Subcutaneous adipose tissue (tissue), 4 donors: ENCODE data around the gene NKPD1. TPM values are rescaled to one million over a fixed set of nuclear protein-coding genes. Genes with fewer than 3 reads are reported as not detected.

ENCODE experiments used
- CTCF ChIP-seq: fragments of 450-650 bp; IDR thresholded peaks from one replicate; pipeline ENCODE4 v1.5.1; 2016; ENCODE audit warnings: low read depth, mild to moderate bottlenecking, control low read depth, antibody characterized with exemption, moderate library complexity
- total RNA-seq, 4 donors: library from RNA; depleted of rRNA; stranded (reverse); fragments of >200 nt; gene quantifications; one replicate each; pipeline ENCODE4 v1.1.0, GENCODE V29; 2016

NKPD1 gene, protein sequence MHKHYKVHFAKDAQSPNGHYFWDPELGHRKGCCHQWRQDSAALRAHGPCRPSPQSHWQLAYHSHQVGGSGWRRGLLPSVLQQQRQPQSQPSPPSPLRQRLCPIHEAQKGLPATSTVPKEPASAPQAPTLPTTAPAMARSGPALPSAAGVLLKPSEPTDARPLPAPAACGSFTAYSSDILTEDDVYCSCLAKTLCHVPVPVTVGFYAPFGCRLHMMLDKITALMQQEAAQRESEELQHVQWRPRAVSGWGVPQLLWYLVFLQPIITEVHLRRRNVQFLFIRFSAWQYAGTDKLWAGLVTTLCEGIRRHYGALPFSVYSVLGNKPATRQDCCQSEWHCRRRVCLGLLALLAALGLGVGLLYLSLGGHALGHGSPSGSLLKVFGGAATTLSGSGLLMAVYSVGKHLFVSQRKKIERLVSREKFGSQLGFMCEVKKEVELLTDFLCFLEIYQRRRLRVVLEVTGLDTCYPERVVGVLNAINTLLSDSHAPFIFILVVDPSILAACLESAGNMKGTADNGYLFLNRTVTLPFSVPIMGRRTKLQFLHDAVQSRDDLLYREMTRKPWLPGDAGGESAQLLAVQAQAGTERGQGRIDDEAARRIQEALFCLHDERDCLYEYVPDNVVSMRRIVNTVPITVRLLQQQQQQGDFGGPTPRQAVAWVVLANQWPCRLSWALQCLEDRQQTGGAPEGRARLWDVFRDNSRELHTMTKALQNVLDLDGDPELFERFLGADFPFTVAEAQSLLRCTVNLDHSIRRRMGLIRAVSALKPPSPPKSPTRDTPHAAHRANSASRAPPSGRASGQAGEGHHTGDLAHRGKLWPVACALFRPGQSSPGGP
- under 1 TPM in 1 of 4 donors, not detected in 3; 0.17 TPM for total RNA-seq

DNA sequence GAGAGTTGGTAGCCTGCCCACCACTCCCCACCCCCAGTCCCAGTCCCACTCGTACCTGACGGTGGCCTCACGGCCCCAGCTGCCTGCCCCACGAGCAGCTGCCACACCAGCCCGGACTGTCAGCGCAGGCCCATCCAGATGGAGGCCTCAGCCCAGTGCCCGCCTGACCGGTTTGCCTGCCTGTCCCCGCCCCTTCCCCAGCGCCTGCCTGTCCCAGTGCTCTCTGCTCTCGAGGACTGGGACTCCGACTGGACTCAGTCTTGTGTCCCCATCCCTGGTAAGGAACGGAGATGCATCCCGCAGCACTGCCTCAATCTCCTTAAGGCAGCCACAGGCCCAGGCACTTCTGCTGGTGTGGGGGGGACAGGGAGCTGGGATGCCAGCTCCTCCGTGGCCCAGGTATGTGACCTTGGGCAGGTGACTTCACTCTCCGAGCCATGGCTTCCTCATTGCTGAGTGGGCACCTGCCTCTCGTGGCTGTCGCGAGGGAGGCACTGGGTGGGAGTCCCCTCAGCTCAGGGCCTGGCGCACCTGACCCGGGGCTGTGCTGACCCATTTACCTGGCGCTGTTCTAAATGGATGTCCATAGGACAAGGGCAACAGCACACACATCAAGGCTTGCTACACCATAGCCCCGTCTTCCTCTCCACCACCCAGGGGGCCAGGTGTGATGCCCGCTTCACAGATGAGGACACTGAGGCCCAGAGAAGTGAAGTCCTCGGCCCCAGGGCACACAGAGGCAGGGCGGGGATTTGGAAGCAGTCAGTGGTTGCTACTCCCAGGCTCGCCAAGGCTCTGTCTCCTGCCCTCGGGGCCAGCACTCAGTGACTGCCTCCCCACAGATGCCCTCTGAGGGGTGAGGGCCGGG, at the start of gene NKPD1:
NKPD1 (minus strand) TSS at position 113 of the 868 bp plus-strand sequence. CDS start 832 bp downstream, outside the sequence.
- TF ChIP-seq CTCF = no peak

- TF ChIP-seq CTCF = no peak
Measured at GRCh38 chr19:45206328-45206727, 45.5 kb upstream of the NKPD1 start.

DNA sequence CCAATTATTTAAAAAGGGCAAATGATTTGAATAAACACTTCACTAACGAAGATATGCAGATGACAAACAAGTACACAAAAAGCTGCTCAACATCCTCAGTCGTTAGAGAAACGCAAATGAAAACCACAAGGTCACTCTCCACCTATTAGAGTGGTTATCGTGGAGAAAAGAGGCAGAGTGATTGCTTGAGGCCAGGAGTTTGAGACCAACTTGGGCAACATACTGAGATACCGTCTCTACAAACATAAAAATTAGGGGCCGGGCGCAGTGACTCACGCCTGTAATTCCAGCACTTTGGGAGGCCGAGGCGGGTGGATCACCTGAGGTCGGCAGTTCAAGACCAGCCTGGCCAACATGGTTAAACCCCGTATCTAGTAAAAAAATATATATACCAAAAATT, 45.0 kb upstream of the NKPD1 start:
- no peak for TF ChIP-seq CTCF

GRCh38 chr19:45202637-45203036, 41.9 kb upstream of the NKPD1 start:
- TF ChIP-seq CTCF = no peak

- TF ChIP-seq CTCF = no peak
Measured at GRCh38 chr19:45200568-45200967, 39.8 kb upstream of the NKPD1 start.

DNA sequence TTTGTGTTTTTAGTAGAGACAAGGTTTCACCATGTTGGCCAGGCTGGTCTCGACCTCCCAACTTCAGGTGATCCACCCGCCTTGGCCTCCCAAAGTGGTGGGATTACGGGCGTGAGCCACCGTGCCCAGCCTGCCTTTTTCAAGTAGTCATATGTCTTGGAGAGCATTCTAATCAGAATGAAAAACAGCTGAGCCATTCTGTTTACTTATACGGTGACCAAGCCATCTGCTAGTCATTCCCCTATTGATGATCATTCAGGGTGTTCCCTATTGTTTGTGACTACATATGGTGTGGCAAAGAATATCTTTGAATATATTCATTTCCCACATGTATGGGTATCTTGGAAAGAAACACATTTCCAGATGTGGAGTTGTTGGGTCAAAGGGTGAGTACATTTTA, 35.0 kb upstream of the NKPD1 start:
- TF ChIP-seq CTCF = no peak
